Activated T-cell treated with anti-CD3 and anti-CD28 coated beads, Interleukin-2, amount 50 U/mL, for 24 hours (primary cell): ENCODE measurements around the gene C2orf49.

Experiments
- DNase-seq: peaks from one replicate; pipeline ENCODE4 v3.0.0-alpha.2; 2020
- H3K27ac Mint-ChIP-seq: 2 replicates; pipeline ENCODE4 v1.8.0; 2020; ENCODE audit warnings: mild to moderate bottlenecking, mixed read lengths
- H3K27me3 Mint-ChIP-seq: 2 replicates; pipeline ENCODE4 v1.8.0; 2020; ENCODE audit warnings: mixed read lengths
- H3K36me3 Mint-ChIP-seq: 2 replicates; pipeline ENCODE4 v1.8.0; 2020; ENCODE audit warnings: low read depth, mixed read lengths
- H3K4me1 Mint-ChIP-seq: 2 replicates; pipeline ENCODE4 v1.8.0; 2020; ENCODE audit warnings: low read depth, mixed read lengths
- H3K4me3 Mint-ChIP-seq: 2 replicates; pipeline ENCODE4 v1.8.0; 2020; ENCODE audit warnings: mild to moderate bottlenecking, moderate library complexity, mixed read lengths
- H3K9me3 Mint-ChIP-seq: 2 replicates; pipeline ENCODE4 v1.8.0; 2020; ENCODE audit warnings: mixed read lengths

The C2orf49 gene

GRCh38 chr2:105391763-105392662, 54.7 kb downstream of the C2orf49 start:
- DNase-seq, result no peak
- Mint-ChIP-seq H3K27ac (no peak overlapping the region), H3K9me3 (no peaks in the 10 kb centered on the region), H3K36me3 (no peaks in the 10 kb centered on the region), H3K27me3 (peaks cover under 1% of the 10 kb centered on the region), H3K4me3 (no peak overlapping the region), H3K4me1 (peaks cover 8% of the 10 kb centered on the region)

- Mint-ChIP-seq H3K27me3 (peaks cover 10% of the 10 kb centered on the region), H3K9me3 (no peaks in the 10 kb centered on the region), H3K27ac (no peak overlapping the region), H3K4me3 (no peak overlapping the region), H3K36me3 (no peaks in the 10 kb centered on the region), H3K4me1 (peaks cover 17% of the 10 kb centered on the region)
- DNase-seq, result no peak
Measured at GRCh38 chr2:105393373-105394055, 56.2 kb downstream of the C2orf49 start.

GRCh38 chr2:105394951-105395611, 57.7 kb downstream of the C2orf49 start:
- Mint-ChIP-seq H3K27ac (no peak overlapping the region), H3K4me3 (no peak overlapping the region), H3K27me3 (peaks cover 21% of the 10 kb centered on the region), H3K4me1 (peaks cover 19% of the 10 kb centered on the region), H3K36me3 (no peaks in the 10 kb centered on the region), H3K9me3 (no peaks in the 10 kb centered on the region)
- DNase-seq, result no peak

GRCh38 chr2:105395691-105396090, 58.4 kb downstream of the C2orf49 start:
- Mint-ChIP-seq H3K36me3 (no peaks in the 10 kb centered on the region), H3K4me3 (no peak overlapping the region), H3K9me3 (no peaks in the 10 kb centered on the region), H3K27me3 (peaks cover 24% of the 10 kb centered on the region), H3K4me1 (peaks cover 19% of the 10 kb centered on the region), H3K27ac (no peak overlapping the region)
- DNase-seq, result no peak

- H3K27me3 Mint-ChIP-seq, result peaks cover 24% of the 10 kb centered on the region
- H3K36me3 Mint-ChIP-seq, result no peaks in the 10 kb centered on the region
- DNase-seq, result peak; percentile 47
- no peak overlapping the region for H3K4me3 Mint-ChIP-seq
- peak overlapping the region; percentile 80 for H3K27ac Mint-ChIP-seq
- H3K9me3 Mint-ChIP-seq, result no peaks in the 10 kb centered on the region
- H3K4me1 Mint-ChIP-seq, result peaks cover 19% of the 10 kb centered on the region
Measured at GRCh38 chr2:105396254-105397024, 59.1 kb downstream of the C2orf49 start.

- no peaks in the 10 kb centered on the region for H3K36me3 Mint-ChIP-seq
- peaks cover 24% of the 10 kb centered on the region for H3K27me3 Mint-ChIP-seq
- peak overlapping the region; percentile 32 for H3K4me3 Mint-ChIP-seq
- no peaks in the 10 kb centered on the region for H3K9me3 Mint-ChIP-seq
- DNase-seq, result no peak
- no peak overlapping the region for H3K27ac Mint-ChIP-seq
- peaks cover 19% of the 10 kb centered on the region for H3K4me1 Mint-ChIP-seq
Measured at GRCh38 chr2:105397025-105397722, 59.8 kb downstream of the C2orf49 start.

GRCh38 chr2:105397953-105398335, 60.6 kb downstream of the C2orf49 start:
- H3K4me1 Mint-ChIP-seq, result peaks cover 19% of the 10 kb centered on the region
- H3K27me3 Mint-ChIP-seq, result peaks cover 24% of the 10 kb centered on the region
- no peak for DNase-seq
- H3K27ac Mint-ChIP-seq, result peak overlapping the region; percentile 70
- H3K36me3 Mint-ChIP-seq, result no peaks in the 10 kb centered on the region
- H3K9me3 Mint-ChIP-seq, result no peaks in the 10 kb centered on the region
- H3K4me3 Mint-ChIP-seq, result peak overlapping the region; percentile 80

- DNase-seq, result peak; percentile 81
- Mint-ChIP-seq H3K4me3 (peak within 1 kb of the TSS; percentile 80), H3K36me3 (no peaks in the 10 kb centered on the region), H3K4me1 (peaks cover 19% of the 10 kb centered on the region), H3K9me3 (no peaks in the 10 kb centered on the region), H3K27ac (peak within 1 kb of the TSS; percentile 77), H3K27me3 (peaks cover 24% of the 10 kb centered on the region)
Measured at GRCh38 chr2:105398336-105399206, 61.2 kb downstream of the C2orf49 start, which contains the start of gene FHL2. Gene FHL2 (minus strand): TSS chr2:105399051. CDS start chr2:105386516, 12,535 bp downstream.
